Gastrocnemius medialis (tissue), 4 donors: ENCODE measurements around the gene NME3. TPM values are rescaled to one million over a fixed set of nuclear protein-coding genes. Genes with fewer than 3 reads are reported as not detected.
"Not testable (repeated sequence)": the region's sequence is repeated elsewhere in the genome, so short reads cannot be mapped to it uniquely, and the experiment has no call there.

Source experiments
- ATAC-seq, 2 donors: fragments of 150-250 bp; one replicate each; pipeline ENCODE4 v1.9.1; 2016
- DNase-seq, 2 donors: peaks; one replicate each; pipeline ENCODE4 v3.0.0-alpha.2; 2019
- H3K27ac ChIP-seq, 4 donors: fragments of 200-600 bp; sonication (generic); 1 replicate in 1 of 4; 2 replicates in 3 of 4; pipeline ENCODE4 v1.5.1; 2016 to 2018; ENCODE audit warnings: mild to moderate bottlenecking in 2 of 4, moderate library complexity in 1 of 4
- H3K27me3 ChIP-seq, 3 donors: fragments of 200-600 bp; sonication (generic) in 2 of 3; 1 replicate in 1 of 3; 2 replicates in 2 of 3; pipeline versions ENCODE4 v1.5.1 to v1.6.0; 2016 to 2019; ENCODE audit warnings: mild to moderate bottlenecking in 1 of 3, moderate library complexity in 1 of 3
- H3K36me3 ChIP-seq, 2 donors: fragments of 200-600 bp; sonication (generic) in 1 of 2; one replicate each; pipeline ENCODE4 v1.5.1; 2017 to 2018
- H3K4me1 ChIP-seq, 2 donors: fragments of 200-600 bp; sonication (generic) in 1 of 2; one replicate each; pipeline ENCODE4 v1.5.1; 2016 to 2017; ENCODE audit warnings: mild to moderate bottlenecking in 2 of 2
- H3K4me3 ChIP-seq, 4 donors: fragments of 200-600 bp; sonication (generic) in 3 of 4; 1 replicate in 1 of 4; 2 replicates in 3 of 4; pipeline ENCODE4 v1.5.1; 2016 to 2019; ENCODE audit warnings: mild to moderate bottlenecking in 2 of 4
- H3K9me3 ChIP-seq, 3 donors: fragments of 200-600 bp; sonication (generic) in 2 of 3; 1 replicate in 1 of 3; 2 replicates in 2 of 3; pipeline ENCODE4 v1.5.1; 2016 to 2019
- CTCF ChIP-seq, 5 experiments: fragments of 450-650 bp in 3 of 5; fragments of 200-600 bp in 2 of 5; sonication (generic) in 2 of 5; IDR thresholded peaks in 4 of 5; conservative IDR thresholded peaks in 1 of 5; 1 replicate in 4 of 5; 2 replicates in 1 of 5; pipeline ENCODE4 v1.5.1; 2016 to 2019; ENCODE audit warnings: antibody characterized with exemption in 5 of 5, mild to moderate bottlenecking in 3 of 5, moderate library complexity in 3 of 5
- POLR2A ChIP-seq, 2 donors: fragments of 450-650 bp; IDR thresholded peaks; one replicate each; pipeline ENCODE4 v1.6.1; 2017; ENCODE audit warnings: antibody characterized with exemption in 2 of 2, mild to moderate bottlenecking in 2 of 2, moderate library complexity in 2 of 2
- in situ Hi-C, 4 donors: fragments of 200-750 bp; cut with MboI; loops; one replicate each; pipeline versions ENCODE4 v1.15.0 to v1.8.0; 2017; ENCODE audit warnings: low sequenced_read_pairs in 4 of 4
- intact Hi-C: fragments of 100-400 bp; cut with DNase I; formaldehyde crosslinking; loops from one replicate; pipeline ENCODE4 v1.15.1; 2023; ENCODE audit warnings: low total_unique reads
- total RNA-seq, 4 donors: library from RNA; depleted of rRNA; stranded (reverse); fragments of >200 nt; gene quantifications; one replicate each; pipeline versions ENCODE4 v1.1.0 to v1.2.3, GENCODE V29; 2016

The NME3 gene
- total RNA-seq, 4 donors from 2014 or later = 18.1 to 41.4 (median 34.2) TPM

DNA sequence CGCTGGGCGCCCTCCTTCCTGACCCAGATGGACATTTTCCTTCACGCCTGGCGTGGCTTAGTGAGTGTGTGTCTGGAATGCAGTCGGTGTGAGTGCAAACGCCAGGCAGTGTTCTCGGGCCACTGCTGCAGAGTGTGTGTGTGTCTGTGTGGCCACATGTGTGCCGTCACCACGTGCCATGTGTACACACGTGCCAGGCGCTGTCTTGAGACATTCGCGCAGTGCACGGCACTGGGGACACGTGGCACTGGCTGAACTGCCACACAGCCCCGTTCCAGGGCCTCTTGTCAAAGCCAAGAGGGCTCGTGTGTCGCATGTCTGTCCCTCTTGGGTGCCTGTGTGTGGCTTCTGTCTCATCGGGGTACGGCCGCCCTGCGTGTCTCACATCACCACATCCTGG is 36.5 kb downstream of the NME3 start:
- DNase-seq (no peak), ATAC-seq (no peak)
- in situ Hi-C loops (no loop called here), intact Hi-C loops (no loop called here)
- Histone ChIP-seq H3K4me1 (no peaks in the 10 kb centered on the region), H3K27ac (no peak overlapping the region), H3K27me3 (no peaks in the 10 kb centered on the region), H3K4me3 (no peak overlapping the region), H3K9me3 (no peaks in the 10 kb centered on the region), H3K36me3 (peaks cover 0 to 22% of the 10 kb centered on the region in 2 donors)
- TF ChIP-seq CTCF (IDR thresholded peaks at IDR 0.05 in 4 of 5, conservative IDR thresholded peaks at IDR 0.05 in 1 of 5) (no peak), POLR2A (IDR thresholded peaks at IDR 0.05) (no peak)

- H3K36me3 ChIP-seq = peaks cover 0 to 25% of the 10 kb centered on the region in 2 donors
- no peak overlapping the region for H3K27ac ChIP-seq
- ATAC-seq (no peak), DNase-seq (no peak)
- H3K4me1 ChIP-seq = no peaks in the 10 kb centered on the region
- intact Hi-C loops (no loop called here), in situ Hi-C loops (no loop called here)
- TF ChIP-seq POLR2A (IDR thresholded peaks at IDR 0.05) = no peak
- TF ChIP-seq CTCF (IDR thresholded peaks at IDR 0.05 in 4 of 5, conservative IDR thresholded peaks at IDR 0.05 in 1 of 5) = no peak
- H3K27me3 ChIP-seq = no peaks in the 10 kb centered on the region
- H3K4me3 ChIP-seq = no peak overlapping the region
- no peaks in the 10 kb centered on the region for H3K9me3 ChIP-seq
Measured at GRCh38 chr16:1734123-1734522, 37.2 kb downstream of the NME3 start.

DNA sequence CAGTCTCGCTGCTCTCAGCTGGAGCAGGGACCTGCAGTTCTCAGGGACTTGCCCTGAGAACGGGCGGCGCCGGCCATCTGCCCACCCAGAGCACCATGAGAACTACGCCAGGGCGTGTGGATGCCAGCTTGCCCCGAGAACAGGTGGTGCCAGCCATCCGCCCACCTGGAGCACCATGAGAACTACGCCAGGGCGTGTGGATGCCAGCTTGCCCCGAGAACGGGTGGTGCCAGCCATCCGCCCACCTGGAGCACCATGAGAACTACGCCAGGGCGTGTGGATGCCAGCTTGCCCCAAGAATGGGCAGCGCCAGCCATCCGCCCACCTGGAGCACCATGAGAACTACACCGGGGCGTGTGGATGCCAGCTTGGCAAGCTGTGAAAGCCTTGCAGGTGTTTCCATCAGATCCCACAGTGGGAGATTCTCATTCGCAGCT is 38.8 kb downstream of the NME3 start:
- ATAC-seq, intact Hi-C loops, H3K4me3 ChIP-seq, H3K27me3 ChIP-seq, H3K27ac ChIP-seq, H3K9me3 ChIP-seq, H3K4me1 ChIP-seq, DNase-seq, in situ Hi-C loops: not testable (repeated sequence)
- H3K36me3 ChIP-seq = peaks cover 0 to 40% of the 10 kb centered on the region in 2 donors

- H3K4me1 ChIP-seq = no peaks in the 10 kb centered on the region
- no peak for DNase-seq
- peaks cover 0 to 45% of the 10 kb centered on the region in 2 donors for H3K36me3 ChIP-seq
- no peak for ATAC-seq
- no peak overlapping the region for H3K4me3 ChIP-seq
- in situ Hi-C loops (no loop called here), intact Hi-C loops (no loop called here)
- H3K27ac ChIP-seq = no peak overlapping the region
- H3K9me3 ChIP-seq = no peaks in the 10 kb centered on the region
- H3K27me3 ChIP-seq = no peaks in the 10 kb centered on the region
- TF ChIP-seq POLR2A (IDR thresholded peaks at IDR 0.05) = no peak
- no peak for TF ChIP-seq CTCF (IDR thresholded peaks at IDR 0.05 in 4 of 5, conservative IDR thresholded peaks at IDR 0.05 in 1 of 5)
Measured at GRCh38 chr16:1732071-1732470, 39.3 kb downstream of the NME3 start.

GRCh38 chr16:1731603-1732002 is 39.7 kb downstream of the NME3 start:
- Histone ChIP-seq H3K4me3 (no peak overlapping the region), H3K27me3 (no peaks in the 10 kb centered on the region), H3K27ac (no peak overlapping the region), H3K36me3 (peaks cover 0 to 50% of the 10 kb centered on the region in 2 donors), H3K4me1 (no peaks in the 10 kb centered on the region), H3K9me3 (no peaks in the 10 kb centered on the region)
- DNase-seq (no peak), ATAC-seq (no peak)
- TF ChIP-seq CTCF (IDR thresholded peaks at IDR 0.05 in 4 of 5, conservative IDR thresholded peaks at IDR 0.05 in 1 of 5) (no peak), POLR2A (IDR thresholded peaks at IDR 0.05) (no peak)
- in situ Hi-C loops (no loop called here), intact Hi-C loops (no loop called here)
